ENCODE results near the gene NEDD4L. TPM values are rescaled to one million over a fixed set of nuclear protein-coding genes. Genes with fewer than 3 reads are reported as not detected.

Gene NEDD4L
- polyA plus RNA-seq, 1 donor (not counting 4 experiments of a cell fraction or from before 2014, with no cell fraction given) = 52.6 TPM

DNA sequence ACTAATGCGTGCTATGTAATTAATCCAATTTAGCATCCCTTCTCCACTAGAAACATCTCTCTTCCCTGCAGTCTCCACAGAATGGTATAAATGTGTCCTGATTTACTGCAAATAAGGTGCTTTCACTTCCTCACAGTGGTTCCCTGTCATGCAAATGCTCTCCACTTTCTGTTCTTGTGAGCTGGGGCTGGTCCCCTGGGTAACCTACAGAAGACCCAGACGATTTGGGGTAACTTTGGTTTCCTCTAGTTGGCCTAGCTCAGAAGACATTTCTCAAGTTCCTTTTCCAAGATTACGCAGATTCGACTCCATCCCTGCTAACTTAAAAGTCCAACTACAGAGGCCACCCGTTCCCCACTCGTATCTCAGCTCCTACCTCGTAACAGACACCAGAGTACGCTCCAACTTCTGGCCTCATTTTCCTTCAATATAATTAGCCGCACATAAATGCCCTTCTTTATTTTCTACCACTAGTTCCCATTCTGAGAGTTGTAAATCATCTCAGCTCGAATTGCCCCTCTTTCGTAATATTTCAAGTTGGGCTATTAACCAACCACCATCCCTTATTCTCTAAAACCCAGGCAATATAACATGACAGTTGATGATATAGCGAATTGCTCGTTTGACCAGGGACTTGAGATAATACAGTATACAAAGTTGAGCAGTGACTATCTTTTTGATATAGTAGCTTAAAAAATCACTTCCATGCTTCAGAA is 28.8 kb upstream of the NEDD4L start:
- dilution Hi-C loops (cut with MboI; ENCODE audit: extremely low pct_ligation_motif_present, low sequenced_read_pairs) = no loop called here
- Histone ChIP-seq H3K9ac (ENCODE audit: control insufficient read depth, extremely low read depth, insufficient read depth, low read length) (no peak overlapping the region), H3K4me1 (ENCODE audit: control insufficient read depth, extremely low read depth, insufficient read depth, low read length) (peaks cover 14% of the 10 kb centered on the region), H4K20me1 (ENCODE audit: control insufficient read depth, extremely low read depth, insufficient read depth, low read length) (no peaks in the 10 kb centered on the region), H3K79me2 (ENCODE audit: control insufficient read depth, insufficient read depth, low read length) (no peaks in the 10 kb centered on the region), H3K4me3 (ENCODE audit: control insufficient read depth in 2 of 3, extremely low read depth in 1 of 3, insufficient read depth in 2 of 3, low read depth in 1 of 3, low read length in 3 of 3) (no peak overlapping the region), H3K9me3 (ENCODE audit: control insufficient read depth, low read depth, low read length) (no peaks in the 10 kb centered on the region), H3K9me1 (ENCODE audit: control insufficient read depth, extremely low read depth, insufficient read depth, low read length) (no peaks in the 10 kb centered on the region), H3K36me3 (ENCODE audit: control insufficient read depth in 2 of 2, extremely low read depth in 1 of 2, insufficient read depth in 2 of 2, low read length in 2 of 2) (no peaks in the 10 kb centered on the region), H3K4me2 (ENCODE audit: control insufficient read depth, extremely low read depth, insufficient read depth, low read depth, low read length) (no peak overlapping the region), H3K27me3 (ENCODE audit: control insufficient read depth, extremely low read depth, insufficient read depth, low read length) (no peaks in the 10 kb centered on the region), H2AFZ (ENCODE audit: control insufficient read depth, low read length) (no peak overlapping the region), H3K27ac (ENCODE audit: control insufficient read depth, insufficient read depth, low read length) (no peak overlapping the region)
- FAIRE-seq (no peak), DNase-seq (ENCODE audit: low read depth, low spot score) (no peak)
- TF ChIP-seq, protein P1, sequence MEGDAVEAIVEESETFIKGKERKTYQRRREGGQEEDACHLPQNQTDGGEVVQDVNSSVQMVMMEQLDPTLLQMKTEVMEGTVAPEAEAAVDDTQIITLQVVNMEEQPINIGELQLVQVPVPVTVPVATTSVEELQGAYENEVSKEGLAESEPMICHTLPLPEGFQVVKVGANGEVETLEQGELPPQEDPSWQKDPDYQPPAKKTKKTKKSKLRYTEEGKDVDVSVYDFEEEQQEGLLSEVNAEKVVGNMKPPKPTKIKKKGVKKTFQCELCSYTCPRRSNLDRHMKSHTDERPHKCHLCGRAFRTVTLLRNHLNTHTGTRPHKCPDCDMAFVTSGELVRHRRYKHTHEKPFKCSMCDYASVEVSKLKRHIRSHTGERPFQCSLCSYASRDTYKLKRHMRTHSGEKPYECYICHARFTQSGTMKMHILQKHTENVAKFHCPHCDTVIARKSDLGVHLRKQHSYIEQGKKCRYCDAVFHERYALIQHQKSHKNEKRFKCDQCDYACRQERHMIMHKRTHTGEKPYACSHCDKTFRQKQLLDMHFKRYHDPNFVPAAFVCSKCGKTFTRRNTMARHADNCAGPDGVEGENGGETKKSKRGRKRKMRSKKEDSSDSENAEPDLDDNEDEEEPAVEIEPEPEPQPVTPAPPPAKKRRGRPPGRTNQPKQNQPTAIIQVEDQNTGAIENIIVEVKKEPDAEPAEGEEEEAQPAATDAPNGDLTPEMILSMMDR (optimal IDR thresholded peaks at IDR 0.05 in 1 of 3, IDR thresholded peaks at IDR 0.05 in 1 of 3, conservative IDR thresholded peaks at IDR 0.05 in 1 of 3; ENCODE audit: extremely low read depth in 1 of 3, insufficient read depth in 2 of 3, low read length in 3 of 3) = no peak

DNA sequence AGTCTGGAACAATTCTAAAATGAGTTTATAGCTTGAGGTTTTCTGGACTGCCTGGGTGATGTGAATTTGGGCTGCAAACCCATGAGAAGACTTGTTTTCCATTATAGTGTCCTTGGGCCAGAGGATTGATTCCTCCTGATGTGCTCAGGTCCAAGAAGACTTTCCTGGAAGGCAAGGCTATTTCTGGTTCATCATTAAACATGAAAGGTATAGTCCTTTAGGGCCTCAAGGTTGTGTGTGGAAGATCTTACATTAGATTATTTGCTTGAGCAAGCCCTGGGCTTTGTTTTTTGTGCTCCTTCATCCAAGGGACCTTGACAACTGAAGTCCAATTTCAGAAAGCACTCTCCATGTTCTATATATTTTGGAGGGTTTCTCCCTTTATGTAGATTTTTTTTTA is 26.8 kb upstream of the NEDD4L start:
- no peak for FAIRE-seq
- Histone ChIP-seq H2AFZ (ENCODE audit: control insufficient read depth, low read length) (no peak overlapping the region), H3K9ac (ENCODE audit: control insufficient read depth, extremely low read depth, insufficient read depth, low read length) (no peak overlapping the region), H3K4me1 (ENCODE audit: control insufficient read depth, extremely low read depth, insufficient read depth, low read length) (peaks cover 14% of the 10 kb centered on the region), H3K4me2 (ENCODE audit: control insufficient read depth, extremely low read depth, insufficient read depth, low read depth, low read length) (no peak overlapping the region), H4K20me1 (ENCODE audit: control insufficient read depth, extremely low read depth, insufficient read depth, low read length) (no peaks in the 10 kb centered on the region), H3K27me3 (ENCODE audit: control insufficient read depth, extremely low read depth, insufficient read depth, low read length) (no peaks in the 10 kb centered on the region), H3K9me3 (ENCODE audit: control insufficient read depth, low read depth, low read length) (no peaks in the 10 kb centered on the region), H3K9me1 (ENCODE audit: control insufficient read depth, extremely low read depth, insufficient read depth, low read length) (no peaks in the 10 kb centered on the region), H3K27ac (ENCODE audit: control insufficient read depth, insufficient read depth, low read length) (no peak overlapping the region), H3K79me2 (ENCODE audit: control insufficient read depth, insufficient read depth, low read length) (no peaks in the 10 kb centered on the region), H3K4me3 (ENCODE audit: control insufficient read depth in 2 of 3, extremely low read depth in 1 of 3, insufficient read depth in 2 of 3, low read depth in 1 of 3, low read length in 3 of 3) (no peak overlapping the region), H3K36me3 (ENCODE audit: control insufficient read depth in 2 of 2, extremely low read depth in 1 of 2, insufficient read depth in 2 of 2, low read length in 2 of 2) (no peaks in the 10 kb centered on the region)
- TF ChIP-seq, protein P1 (optimal IDR thresholded peaks at IDR 0.05 in 1 of 3, IDR thresholded peaks at IDR 0.05 in 1 of 3, conservative IDR thresholded peaks at IDR 0.05 in 1 of 3; ENCODE audit: extremely low read depth in 1 of 3, insufficient read depth in 2 of 3, low read length in 3 of 3) = no peak
- TF ChIP-seq EZH2 (IDR thresholded peaks at IDR 0.05; ENCODE audit: low read length) = no peak
- dilution Hi-C loops (cut with MboI; ENCODE audit: extremely low pct_ligation_motif_present, low sequenced_read_pairs) = no loop called here
- DNase-seq (ENCODE audit: low read depth, low spot score) = no peak

Measured in keratinocyte (primary cell).